RWPE2 (cell line): ENCODE data around the gene BAD.

ENCODE experiments used
- ATAC-seq: fragments of 200-7000 bp; cut with Tn5 transposase; 3 replicates; pipeline ENCODE4 v1.9.1; 2021; ENCODE audit warnings: low read depth
- DNase-seq: peaks from one replicate; pipeline ENCODE4 v3.0.0-alpha.2; 2020; ENCODE audit warnings: low spot score
- H3K27ac ChIP-seq: fragments of 450-650 bp; 2 replicates; pipeline ENCODE4 v1.5.1; 2017; ENCODE audit warnings: mild to moderate bottlenecking; ENCODE audit not compliant: poor library complexity, severe bottlenecking
- H3K27me3 ChIP-seq: fragments of 250-450 bp; sonication (Bioruptor Pico); 2 replicates; pipeline ENCODE4 v1.5.1; 2021; ENCODE audit warnings: mild to moderate bottlenecking, moderate library complexity; ENCODE audit not compliant: insufficient read depth, poor library complexity, severe bottlenecking
- H3K36me3 ChIP-seq: fragments of 250-450 bp; sonication (Bioruptor Pico); 2 replicates; pipeline ENCODE4 v1.5.1; 2020; ENCODE audit warnings: low read depth, mild to moderate bottlenecking, moderate library complexity
- H3K4me1 ChIP-seq: fragments of 250-450 bp; sonication (Bioruptor Pico); 2 replicates; pipeline ENCODE4 v1.5.1; 2021; ENCODE audit warnings: mild to moderate bottlenecking, moderate library complexity; ENCODE audit not compliant: insufficient read depth, poor library complexity, severe bottlenecking
- H3K4me3 ChIP-seq: fragments of 250-450 bp; sonication (Bioruptor Pico); 2 replicates; pipeline ENCODE4 v1.5.1; 2021; ENCODE audit warnings: mild to moderate bottlenecking, moderate library complexity; ENCODE audit not compliant: severe bottlenecking
- H3K9me3 ChIP-seq: fragments of 250-450 bp; sonication (Bioruptor Pico); 2 replicates; pipeline ENCODE4 v1.5.1; 2021; ENCODE audit warnings: mild to moderate bottlenecking, moderate library complexity; ENCODE audit not compliant: severe bottlenecking
- TF ChIP-seq, protein P1 (sequence below): fragments of 450-650 bp; IDR thresholded peaks from one replicate; pipeline ENCODE4 v1.5.1; 2017; ENCODE audit warnings: mild to moderate bottlenecking, moderate library complexity; ENCODE audit not compliant: poor library complexity, severe bottlenecking

BAD gene

DNA sequence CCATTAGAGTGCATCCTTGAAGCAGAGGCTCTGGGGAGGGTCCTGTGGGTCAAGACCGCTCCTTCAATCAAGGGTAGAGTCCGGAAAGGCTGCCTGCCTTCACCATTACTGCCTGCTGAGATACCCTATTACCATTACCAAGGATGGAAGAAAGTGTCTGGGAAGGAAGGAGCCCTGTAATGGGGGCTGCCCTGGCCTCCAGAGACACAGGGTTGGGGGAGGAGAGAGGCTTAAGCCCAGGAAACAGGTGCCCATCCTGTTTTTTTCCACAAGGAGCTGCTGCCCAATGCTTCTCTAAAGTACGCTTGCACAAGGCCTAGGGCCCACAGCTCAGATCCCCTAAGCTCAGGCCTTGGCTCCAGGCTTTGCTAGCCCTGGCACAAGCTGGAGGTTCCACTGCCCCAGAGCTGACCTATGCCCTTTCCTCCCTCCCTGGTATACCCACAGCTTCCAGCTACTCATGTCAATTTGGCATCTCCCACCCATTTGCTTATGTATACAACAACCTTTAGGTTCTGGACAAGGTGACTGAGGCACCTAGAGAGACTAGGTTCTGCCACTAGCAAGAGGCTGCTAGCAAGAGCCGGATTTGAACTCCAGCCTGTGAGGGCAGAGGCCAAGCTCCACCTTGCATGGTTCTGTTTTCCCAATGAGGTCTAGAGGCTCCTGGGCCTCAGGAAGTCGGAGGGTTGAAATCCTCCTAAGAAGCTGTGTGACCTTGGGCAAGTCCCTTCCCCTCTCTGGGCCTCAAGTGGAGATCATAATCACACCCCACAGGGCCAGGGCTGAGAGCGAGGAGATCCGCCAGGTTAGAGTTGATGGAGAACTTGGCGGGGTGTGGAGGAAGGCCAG, 34.7 kb downstream of the BAD start:
- H3K36me3 ChIP-seq: peaks cover 20% of the 10 kb centered on the region
- H3K27ac ChIP-seq: no peak overlapping the region
- ATAC-seq (no peak), DNase-seq (no peak)
- no peaks in the 10 kb centered on the region for H3K9me3 ChIP-seq
- H3K27me3 ChIP-seq: no peaks in the 10 kb centered on the region
- no peak overlapping the region for H3K4me3 ChIP-seq
- H3K4me1 ChIP-seq: peaks cover 8% of the 10 kb centered on the region
- TF ChIP-seq, protein P1, sequence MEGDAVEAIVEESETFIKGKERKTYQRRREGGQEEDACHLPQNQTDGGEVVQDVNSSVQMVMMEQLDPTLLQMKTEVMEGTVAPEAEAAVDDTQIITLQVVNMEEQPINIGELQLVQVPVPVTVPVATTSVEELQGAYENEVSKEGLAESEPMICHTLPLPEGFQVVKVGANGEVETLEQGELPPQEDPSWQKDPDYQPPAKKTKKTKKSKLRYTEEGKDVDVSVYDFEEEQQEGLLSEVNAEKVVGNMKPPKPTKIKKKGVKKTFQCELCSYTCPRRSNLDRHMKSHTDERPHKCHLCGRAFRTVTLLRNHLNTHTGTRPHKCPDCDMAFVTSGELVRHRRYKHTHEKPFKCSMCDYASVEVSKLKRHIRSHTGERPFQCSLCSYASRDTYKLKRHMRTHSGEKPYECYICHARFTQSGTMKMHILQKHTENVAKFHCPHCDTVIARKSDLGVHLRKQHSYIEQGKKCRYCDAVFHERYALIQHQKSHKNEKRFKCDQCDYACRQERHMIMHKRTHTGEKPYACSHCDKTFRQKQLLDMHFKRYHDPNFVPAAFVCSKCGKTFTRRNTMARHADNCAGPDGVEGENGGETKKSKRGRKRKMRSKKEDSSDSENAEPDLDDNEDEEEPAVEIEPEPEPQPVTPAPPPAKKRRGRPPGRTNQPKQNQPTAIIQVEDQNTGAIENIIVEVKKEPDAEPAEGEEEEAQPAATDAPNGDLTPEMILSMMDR: no peak

DNA sequence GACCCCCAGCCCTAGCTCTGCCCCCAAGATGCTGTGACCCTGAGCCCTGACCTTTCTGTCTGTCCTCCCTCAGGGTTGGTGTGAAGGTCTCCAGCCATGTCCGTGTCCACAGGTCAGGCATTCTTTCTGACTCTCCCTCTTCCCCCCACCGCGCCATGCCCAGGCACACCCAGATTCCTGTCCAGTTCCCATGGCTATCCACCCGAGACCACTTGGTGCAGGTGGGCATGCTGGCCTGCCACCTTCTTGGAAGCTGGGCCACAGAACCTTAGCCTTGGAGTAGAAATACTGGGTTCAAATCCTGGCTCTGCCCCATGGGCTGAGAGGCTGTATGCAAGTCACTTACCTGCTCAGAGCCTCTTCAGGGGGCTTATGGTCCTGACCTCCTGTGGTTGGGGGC, 35.4 kb downstream of the BAD start:
- DNase-seq: no peak
- TF ChIP-seq, protein P1: no peak
- no peak overlapping the region for H3K4me3 ChIP-seq
- no peak overlapping the region for H3K27ac ChIP-seq
- peaks cover 19% of the 10 kb centered on the region for H3K36me3 ChIP-seq
- no peak for ATAC-seq
- peaks cover 8% of the 10 kb centered on the region for H3K4me1 ChIP-seq
- no peaks in the 10 kb centered on the region for H3K9me3 ChIP-seq
- no peaks in the 10 kb centered on the region for H3K27me3 ChIP-seq

DNA sequence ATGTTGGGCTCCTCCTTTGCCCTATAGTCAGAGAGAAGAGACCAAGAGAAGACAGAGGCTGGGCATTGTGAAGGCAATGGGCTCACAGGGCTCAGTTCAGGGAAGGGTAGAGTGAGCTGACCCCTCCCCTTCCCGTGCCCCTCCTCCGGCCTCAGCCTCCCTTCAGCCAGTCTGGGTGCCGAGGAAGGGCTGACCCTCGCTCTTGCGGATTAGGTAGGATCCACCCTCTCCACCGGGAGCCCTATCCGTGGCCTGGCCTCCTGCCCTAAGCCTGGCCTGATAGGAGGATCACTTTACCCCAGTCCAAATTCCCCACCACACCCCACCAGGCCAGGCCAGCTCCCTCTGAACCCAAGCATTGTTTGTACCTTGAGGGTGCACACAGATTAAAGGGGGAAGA, 35.9 kb downstream of the BAD start:
- H3K27me3 ChIP-seq: no peaks in the 10 kb centered on the region
- ATAC-seq (no peak), DNase-seq (no peak)
- H3K9me3 ChIP-seq: no peaks in the 10 kb centered on the region
- H3K4me1 ChIP-seq: peaks cover 8% of the 10 kb centered on the region
- H3K27ac ChIP-seq: peak overlapping the region; percentile 98
- TF ChIP-seq, protein P1: no peak
- H3K36me3 ChIP-seq: peaks cover 22% of the 10 kb centered on the region
- no peak overlapping the region for H3K4me3 ChIP-seq

DNA sequence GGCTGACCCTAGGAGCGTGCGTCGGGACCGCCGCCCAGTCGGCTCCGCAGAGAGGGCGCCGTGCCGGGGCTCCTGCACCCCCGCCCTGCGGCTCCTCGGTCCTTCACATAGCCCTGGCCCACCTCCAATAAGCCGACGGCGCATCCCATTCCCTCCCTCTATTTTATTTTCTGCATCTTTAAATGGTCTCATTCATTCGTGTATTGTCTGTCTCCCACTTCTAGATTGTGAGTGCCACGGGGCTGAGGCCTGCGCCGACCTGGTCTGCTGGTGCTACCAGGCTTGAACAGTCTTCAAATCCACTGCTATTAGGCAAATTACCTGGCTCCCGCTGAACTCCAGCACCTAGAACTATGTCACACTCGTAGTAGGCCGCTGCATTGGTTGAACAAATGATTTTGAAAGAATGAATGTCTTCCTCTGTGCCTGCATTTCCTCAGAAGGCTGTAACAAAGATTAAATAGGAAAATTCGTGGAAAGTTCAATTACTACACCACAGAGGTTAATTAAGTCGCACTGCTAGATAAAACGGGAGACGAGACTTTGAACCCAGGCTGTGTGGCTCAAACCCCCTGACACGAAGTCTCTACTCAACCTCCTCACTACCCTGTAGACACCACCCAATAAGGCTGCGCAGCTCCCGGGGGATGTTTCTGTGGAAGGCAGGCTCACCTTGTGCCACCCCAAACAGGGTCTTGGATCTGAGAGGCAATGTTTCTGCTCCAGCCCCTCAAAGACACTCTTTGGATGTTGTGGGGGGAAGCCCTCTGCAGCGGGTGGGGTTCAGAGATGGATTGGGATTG, 36.5 kb downstream of the BAD start:
- Histone ChIP-seq H3K36me3 (peaks cover 24% of the 10 kb centered on the region), H3K27ac (peak overlapping the region; percentile 98), H3K4me3 (peak overlapping the region; percentile 76), H3K4me1 (peaks cover 4% of the 10 kb centered on the region), H3K9me3 (no peaks in the 10 kb centered on the region), H3K27me3 (no peaks in the 10 kb centered on the region)
- TF ChIP-seq, protein P1: no peak
- ATAC-seq: no peak
- no peak for DNase-seq
